GM19099 (cell line): Measurements from ENCODE around the gene OTOP3.

ENCODE experiments used
- POLR2A ChIP-seq: IDR thresholded peaks from 3 replicates; pipeline ENCODE4 v1.6.1; 2011; ENCODE audit warnings: low read depth; ENCODE audit not compliant: insufficient read length; ENCODE audit errors: extremely low read depth

The OTOP3 gene

DNA sequence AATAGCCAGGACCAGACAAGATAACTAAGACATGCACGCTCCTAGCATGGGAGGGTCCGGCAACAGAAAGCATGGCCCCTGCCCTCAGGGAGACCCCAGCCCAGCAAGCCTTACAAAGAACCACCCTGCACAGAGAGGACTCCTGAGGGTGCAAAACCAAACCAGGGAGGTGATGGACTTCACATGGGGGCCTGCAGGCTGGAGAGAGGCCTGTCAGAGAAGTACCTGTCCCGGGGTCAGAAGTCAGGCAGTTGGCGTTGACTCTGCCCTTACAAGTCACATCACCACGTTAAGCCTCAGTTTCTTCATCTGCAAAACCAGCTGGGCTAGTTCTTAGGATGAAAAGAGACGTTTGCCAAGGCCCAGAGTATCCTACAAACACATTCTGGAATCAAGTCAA, 6.9 kb upstream of the OTOP3 start:
- TF ChIP-seq POLR2A: no peak

DNA sequence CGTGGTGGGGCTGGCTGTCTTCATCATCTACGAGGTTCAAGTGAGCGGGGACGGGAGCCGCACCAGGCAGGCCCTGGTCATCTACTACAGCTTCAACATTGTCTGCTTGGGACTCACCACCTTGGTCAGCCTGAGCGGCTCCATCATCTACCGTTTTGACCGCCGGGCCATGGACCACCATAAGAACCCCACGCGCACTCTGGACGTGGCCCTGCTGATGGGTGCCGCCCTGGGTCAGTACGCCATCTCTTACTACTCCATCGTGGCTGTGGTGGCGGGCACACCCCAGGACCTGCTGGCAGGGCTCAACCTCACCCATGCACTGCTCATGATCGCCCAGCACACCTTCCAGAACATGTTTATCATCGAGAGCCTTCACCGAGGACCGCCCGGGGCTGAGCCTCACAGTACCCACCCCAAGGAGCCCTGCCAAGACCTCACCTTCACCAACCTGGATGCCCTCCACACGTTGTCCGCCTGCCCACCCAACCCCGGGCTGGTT, 5.1 kb upstream of the OTOP3 start:
- TF ChIP-seq POLR2A: no peak

DNA sequence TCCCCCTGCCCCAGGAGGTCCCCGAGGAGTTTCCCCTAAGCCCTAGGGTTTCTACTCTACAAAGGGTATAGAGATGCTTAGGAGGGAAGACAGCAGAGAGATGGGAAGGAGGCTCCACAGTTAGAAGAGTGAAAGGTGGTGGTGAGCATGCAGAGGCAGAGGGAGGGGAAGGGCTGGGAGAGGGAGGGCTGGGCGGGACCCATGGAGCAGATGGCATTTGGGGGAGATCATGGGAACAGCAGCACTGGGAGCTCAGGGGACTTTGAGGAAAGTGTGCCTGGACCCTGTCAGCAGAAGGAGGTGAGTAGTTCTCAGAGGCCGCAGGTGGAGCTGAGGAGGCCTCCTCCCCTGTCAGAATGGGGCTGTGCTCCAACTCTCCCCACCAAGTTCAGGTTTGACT, 650 bp upstream of the OTOP3 start:
- no peak for TF ChIP-seq POLR2A

DNA sequence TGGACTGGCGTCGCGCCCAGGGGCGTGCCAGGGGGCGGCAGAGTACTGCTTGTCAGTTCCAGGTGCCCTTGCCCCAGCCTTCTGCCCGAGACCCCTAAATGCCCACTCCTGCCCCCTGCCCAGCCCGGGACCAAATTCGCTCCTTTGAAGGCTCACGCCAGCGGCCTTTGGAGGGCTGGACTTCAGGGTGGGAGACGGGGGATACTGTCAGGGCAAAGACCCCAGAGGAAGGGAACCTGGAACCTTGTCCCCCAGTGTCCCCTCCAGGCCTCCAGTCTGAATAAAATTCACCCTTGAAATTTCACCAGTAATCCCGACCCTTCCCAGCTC, 737 bp downstream of the OTOP3 start:
- TF ChIP-seq POLR2A: no peak

DNA sequence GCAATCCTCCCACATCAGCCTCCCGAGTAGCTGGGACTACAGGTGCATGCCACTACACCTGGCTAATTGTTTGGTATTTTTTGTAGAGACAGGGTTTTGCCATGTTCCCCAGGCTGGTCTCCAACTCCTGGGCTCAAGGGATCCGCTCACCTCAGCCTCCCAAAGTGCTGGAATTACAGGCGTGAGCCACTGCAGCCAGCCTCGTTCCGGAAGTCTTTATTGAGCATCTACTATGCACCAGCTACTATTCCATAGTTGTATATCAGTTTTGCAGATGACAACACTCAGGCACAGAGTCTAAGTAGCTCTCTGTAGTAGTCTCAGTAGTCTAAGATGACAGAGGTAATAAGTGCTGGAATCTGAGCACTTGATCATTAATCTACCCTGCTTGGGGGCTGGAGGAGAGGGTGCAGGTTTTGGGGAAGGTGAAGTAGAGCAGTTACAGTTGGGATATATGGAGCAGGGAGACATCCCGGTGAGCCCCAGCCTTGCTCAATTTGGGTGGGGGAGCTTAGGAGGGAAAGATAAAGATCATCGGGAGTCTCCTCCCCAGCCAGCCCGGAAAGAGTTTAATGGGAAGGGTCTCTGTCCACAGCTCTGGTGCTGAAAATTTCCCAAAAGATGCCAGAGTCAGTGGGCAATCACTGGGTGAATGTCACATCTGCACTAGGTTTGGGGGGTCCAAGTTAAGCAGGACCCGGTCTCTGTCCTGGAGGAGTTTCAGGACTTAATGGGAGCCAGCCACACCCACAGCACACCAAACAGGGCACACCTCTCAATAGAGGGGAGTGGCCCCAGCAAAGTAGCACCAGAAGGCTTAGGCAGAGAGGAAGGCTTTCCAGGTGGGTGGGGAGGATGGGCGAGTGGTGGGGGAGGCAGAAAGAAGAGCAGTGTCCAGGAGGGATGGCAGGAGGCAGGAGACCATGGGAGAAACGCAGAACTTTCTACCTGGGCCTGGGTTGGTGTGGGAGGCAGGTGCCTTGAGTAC, 1.7 kb downstream of the OTOP3 start:
- no peak for TF ChIP-seq POLR2A

DNA sequence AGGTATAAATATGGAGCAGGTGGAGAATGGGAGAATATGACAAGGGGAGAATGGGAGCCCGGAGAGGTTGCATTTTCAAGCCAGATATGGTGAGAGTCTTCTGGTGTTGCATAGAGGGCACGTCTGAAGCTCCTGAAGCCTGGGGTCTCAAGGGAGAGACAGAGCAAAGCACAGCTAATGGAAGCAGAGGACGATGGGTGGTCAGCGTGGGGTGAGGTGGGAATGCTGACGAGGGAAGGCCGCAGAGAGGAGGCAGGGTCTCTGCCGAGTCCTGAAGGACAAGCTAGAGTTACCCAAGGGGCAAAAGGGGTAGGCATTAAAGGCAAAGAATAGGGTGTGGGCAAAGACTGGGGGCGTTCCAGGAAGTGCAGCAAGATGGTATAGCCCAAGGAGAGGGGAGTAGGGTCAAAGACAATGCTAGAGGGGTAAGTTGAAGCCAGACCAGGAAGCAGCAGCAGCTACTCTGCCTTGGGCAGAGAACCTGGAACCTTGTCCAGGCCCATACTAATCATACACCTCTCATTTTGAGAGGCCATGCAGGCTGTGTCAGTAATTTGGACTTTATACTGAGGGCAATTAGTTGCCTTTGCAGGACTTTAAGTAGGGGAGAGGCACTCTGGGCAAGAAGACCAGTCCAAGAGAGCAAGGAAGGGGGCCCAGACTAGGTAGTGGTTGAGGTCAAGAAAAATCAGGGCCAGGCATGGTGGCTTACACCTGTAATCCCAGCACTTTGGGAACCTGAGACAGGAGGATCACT, 2.7 kb downstream of the OTOP3 start:
- TF ChIP-seq POLR2A: no peak

DNA sequence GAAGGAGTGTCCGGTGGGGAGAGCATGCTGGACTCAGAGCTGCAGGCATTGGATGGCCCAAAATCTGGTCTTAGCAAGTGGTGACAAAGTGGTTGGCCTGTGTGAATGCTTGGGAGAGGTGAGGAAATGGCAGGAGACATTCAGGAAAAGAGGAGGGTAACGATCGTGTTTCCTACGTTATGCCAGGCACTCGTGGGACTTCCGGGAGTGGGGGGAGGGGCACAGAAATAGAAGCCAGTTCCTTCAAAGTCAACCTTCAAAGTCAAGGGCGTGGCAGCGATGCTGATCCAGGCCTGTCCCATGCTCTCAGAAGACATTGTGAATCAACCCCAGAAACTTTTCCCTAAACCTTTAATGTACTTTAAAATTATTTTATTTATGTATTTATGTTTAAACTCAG, 3.8 kb downstream of the OTOP3 start:
- TF ChIP-seq POLR2A: no peak

DNA sequence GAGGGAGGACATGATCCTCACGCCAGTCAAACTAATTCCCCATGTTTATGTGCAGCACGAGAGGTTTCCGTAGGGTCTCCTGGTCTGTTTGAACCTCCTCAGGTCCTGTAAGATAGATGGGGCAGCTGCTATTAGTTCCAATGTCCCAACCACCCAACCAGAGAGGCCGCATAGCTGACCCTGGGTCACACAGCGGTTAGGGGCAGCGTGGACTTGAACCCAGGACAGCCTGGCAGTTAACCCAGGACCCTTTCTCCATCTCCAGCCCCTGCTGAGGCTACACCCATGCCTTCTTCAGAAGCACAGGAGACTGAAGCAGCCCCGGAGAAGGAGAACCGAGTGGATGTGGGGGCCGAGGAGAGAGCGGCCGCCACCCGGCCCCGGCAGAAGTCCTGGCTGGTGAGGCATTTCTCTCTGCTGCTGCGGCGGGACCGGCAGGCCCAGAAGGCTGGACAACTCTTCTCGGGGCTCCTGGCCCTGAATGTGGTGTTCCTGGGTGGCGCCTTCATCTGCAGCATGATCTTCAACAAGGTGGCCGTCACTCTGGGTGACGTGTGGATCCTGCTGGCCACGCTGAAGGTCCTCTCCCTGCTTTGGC, 5.5 kb downstream of the OTOP3 start:
- no peak for TF ChIP-seq POLR2A

DNA sequence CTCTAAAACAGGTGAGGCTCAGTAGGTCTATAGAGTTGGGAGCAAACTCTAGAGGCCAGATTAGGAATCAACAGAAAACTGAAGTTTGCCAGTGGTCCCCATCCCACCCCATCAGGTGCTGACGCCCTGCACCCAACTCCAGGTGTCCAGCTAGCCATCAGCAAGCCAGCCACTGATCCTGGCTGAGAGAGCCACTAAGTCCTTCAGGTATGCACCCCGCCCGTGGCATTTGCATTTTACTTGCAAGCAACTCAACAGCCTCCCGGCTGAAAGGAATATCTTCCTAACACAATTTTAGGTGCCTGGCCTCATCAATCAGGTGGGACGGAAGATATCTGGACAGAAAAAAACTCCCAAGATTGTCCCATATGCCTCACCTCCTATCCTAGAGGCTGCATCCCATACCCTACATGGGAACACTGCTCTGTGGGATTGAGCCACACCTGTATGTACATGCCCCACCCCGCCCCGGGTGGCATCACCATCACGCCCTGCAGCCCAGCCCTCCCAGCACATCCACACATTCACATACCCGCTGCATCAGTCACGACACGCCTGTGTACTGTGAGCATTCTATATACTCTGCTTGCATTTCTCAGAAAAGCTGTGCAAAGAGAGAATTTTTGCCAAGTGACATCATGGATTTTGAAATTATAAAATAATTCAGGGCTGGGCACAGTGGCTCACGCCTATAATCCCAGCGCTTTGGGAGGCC, 8.3 kb downstream of the OTOP3 start:
- no peak for TF ChIP-seq POLR2A

DNA sequence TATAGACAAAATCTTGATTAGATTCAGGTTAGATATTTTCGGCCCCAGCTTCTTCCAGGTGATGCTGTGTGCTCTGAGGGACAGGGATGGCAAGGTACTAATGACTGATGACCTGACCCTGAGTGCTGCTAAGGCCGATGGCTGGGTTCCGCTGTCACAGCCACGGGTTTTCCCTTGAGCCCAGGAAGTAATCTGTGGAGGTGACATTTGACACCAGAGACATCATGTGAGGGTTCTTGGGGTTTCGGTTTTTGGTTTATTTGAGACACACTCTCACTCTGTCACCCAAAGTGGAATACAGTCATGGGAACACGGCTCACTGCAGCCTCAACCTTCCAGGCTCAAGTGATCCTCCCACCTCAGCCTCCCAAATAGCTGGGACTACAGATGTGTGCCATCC, 9.8 kb downstream of the OTOP3 start:
- no peak for TF ChIP-seq POLR2A

DNA sequence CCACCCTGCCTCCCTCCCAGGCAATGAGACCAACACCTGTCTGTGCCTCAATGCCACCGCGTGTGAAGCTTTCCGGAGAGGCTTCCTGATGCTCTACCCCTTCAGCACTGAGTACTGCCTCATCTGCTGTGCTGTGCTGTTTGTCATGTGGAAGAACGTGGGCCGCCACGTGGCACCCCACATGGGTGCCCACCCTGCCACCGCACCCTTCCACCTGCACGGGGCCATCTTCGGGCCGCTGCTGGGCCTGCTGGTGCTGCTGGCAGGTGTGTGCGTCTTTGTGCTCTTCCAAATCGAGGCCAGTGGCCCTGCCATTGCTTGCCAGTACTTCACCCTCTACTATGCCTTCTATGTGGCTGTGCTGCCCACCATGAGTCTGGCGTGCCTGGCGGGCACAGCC, 10.9 kb downstream of the OTOP3 start:
- TF ChIP-seq POLR2A: no peak

DNA sequence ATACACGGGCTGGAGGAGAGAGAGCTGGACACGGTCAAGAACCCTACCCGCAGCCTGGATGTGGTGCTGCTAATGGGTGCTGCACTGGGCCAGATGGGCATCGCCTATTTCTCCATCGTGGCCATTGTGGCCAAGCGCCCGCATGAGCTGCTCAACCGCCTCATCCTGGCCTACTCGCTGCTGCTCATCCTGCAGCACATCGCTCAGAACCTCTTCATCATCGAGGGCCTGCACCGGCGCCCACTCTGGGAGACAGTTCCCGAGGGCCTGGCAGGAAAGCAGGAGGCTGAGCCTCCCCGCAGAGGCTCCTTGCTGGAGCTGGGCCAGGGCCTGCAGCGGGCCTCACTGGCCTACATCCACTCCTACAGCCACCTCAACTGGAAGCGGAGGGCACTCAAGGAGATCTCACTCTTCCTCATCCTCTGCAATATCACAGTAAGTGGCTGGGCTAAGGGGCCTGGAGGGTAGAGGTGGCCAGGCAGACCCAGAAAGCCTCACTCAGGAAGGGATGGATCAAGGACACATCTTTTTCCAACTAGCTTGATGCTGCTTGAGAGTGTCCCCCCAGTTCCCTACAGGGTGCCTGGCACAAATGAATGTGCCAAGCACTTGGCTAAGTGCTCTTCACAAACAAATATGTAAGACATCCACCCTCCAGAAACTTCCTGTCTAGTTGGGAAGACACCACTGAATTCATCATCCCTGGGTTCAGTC, 11.5 kb downstream of the OTOP3 start:
- TF ChIP-seq POLR2A: no peak

DNA sequence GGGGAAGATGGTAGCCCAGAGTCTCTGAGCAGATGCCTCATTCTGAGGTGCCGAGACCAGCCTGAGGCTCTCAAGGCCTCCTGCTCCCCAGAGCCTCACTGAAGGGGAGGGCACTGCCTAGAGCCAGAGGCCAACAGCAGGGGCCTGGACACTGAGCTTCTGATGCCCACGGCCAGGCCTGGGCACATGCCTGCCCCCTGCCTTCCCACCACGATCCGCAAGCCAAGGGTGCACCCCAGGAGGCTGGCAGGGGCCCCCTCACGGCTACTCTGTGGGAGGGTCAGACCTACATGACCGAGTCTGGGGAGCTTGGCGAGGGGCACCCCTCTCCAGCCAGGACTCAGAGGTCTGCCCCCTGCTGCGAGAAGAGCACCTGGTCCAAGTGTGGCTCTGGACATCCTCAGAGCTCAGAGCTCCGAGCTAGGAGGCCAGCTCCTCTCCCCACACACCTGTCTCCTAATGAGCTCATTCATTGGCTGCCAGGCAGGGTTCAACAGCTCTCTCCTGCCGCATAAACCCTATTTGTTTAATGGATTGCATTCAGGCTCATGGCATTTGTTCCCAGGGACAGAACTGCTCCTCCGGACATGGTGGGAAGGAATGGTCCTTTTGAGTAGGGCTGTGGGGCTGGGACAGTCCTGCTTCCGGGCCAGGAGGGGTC, 13.9 kb downstream of the OTOP3 start:
- TF ChIP-seq POLR2A: no peak

DNA sequence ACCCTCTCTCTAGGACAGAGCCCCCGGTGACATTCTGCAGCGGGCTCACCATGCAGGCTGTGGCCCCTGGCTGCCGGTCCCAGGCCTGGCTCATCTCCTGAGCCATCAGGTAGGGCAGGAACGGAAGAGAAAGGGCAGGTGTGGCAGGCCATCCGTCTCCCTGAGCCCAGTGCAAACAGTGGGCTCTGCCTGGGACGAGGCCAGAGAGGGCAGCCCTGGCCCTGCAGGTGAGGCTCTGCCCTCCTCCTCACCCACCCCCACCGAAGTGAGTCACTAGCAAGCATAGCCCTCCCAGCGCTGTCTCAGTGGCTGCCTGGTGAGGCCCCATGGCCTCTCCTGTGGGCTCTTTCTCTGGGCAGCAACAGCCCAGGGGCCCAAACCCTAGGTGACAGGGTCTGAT, 14.5 kb downstream of the OTOP3 start:
- no peak for TF ChIP-seq POLR2A

DNA sequence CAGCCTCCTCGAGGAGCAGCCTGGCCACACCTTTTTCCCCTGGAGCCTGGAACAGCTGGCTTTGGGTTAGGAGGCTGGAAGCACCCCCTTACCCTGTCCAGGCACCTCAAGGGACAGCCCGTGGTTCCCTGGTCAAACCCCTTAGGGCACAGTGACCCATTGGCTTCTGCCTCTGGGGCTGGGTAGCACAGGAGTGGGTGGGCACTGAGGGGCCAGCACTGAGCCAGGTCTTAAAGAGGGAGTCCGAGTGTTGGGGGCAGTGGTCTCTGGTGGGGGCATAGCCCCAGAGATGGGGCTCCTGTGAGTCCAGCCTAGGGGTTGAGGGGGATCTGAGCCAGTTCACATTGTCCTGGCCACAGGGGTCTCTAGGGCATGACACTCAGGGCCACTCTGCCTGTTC, 15.4 kb downstream of the OTOP3 start:
- no peak for TF ChIP-seq POLR2A
